Endometrial microvascular endothelial cells (primary cell): ENCODE results near the gene ADAM12. TPM values are rescaled to one million over a fixed set of nuclear protein-coding genes. Genes with fewer than 3 reads are reported as not detected.
"Not testable (repeated sequence)": the region's sequence is repeated elsewhere in the genome, so short reads cannot be mapped to it uniquely, and the experiment has no call there.

Source experiments
- in situ Hi-C: cut with HindIII; loops from 2 replicates; pipeline ENCODE4 v1.10.0; 2017; ENCODE audit warnings: low sequenced_read_pairs, low pct_unique_long_range_greater_than_20kb; ENCODE audit errors: inconsistent ontology term
- total RNA-seq: library from RNA; depleted of rRNA; stranded (reverse); fragments of >200 nt; gene quantifications from one replicate; pipeline ENCODE4 v1.2.3, GENCODE V29; 2015; ENCODE audit errors: inconsistent ontology term

ADAM12 gene
- total RNA-seq, 1 donor from 2014 or later, result 0.28 TPM

GRCh38 chr10:126380352-126381076 lies 7.8 kb downstream of the ADAM12 start:
- in situ Hi-C loops, result no loop called here

GRCh38 chr10:126379166-126379565 lies 9.1 kb downstream of the ADAM12 start:
- in situ Hi-C loops, result not testable (repeated sequence)

- in situ Hi-C loops, result no loop called here
Observed at GRCh38 chr10:126376956-126377355, 11.3 kb downstream of the ADAM12 start.

GRCh38 chr10:126375926-126376554 lies 12.2 kb downstream of the ADAM12 start:
- in situ Hi-C loops, result no loop called here

GRCh38 chr10:126375299-126375698 lies 13.0 kb downstream of the ADAM12 start:
- in situ Hi-C loops, result no loop called here

GRCh38 chr10:126374435-126374834 lies 13.8 kb downstream of the ADAM12 start:
- in situ Hi-C loops, result no loop called here

- in situ Hi-C loops, result no loop called here
Observed at GRCh38 chr10:126373972-126374371, 14.3 kb downstream of the ADAM12 start.

GRCh38 chr10:126373147-126373546 lies 15.1 kb downstream of the ADAM12 start:
- in situ Hi-C loops, result no loop called here

- in situ Hi-C loops, result no loop called here
Observed at GRCh38 chr10:126372396-126372795, 15.9 kb downstream of the ADAM12 start.

GRCh38 chr10:126369125-126369710 lies 19.1 kb downstream of the ADAM12 start:
- in situ Hi-C loops, result no loop called here

GRCh38 chr10:126357169-126357568 lies 31.1 kb downstream of the ADAM12 start:
- in situ Hi-C loops, result no loop called here

- in situ Hi-C loops, result no loop called here
Observed at GRCh38 chr10:126353666-126354065, 34.6 kb downstream of the ADAM12 start.

GRCh38 chr10:126352453-126352852 lies 35.8 kb downstream of the ADAM12 start:
- in situ Hi-C loops, result no loop called here

GRCh38 chr10:126351021-126351420 lies 37.3 kb downstream of the ADAM12 start:
- in situ Hi-C loops, result no loop called here

- in situ Hi-C loops, result no loop called here
Observed at GRCh38 chr10:126350216-126350992, 37.9 kb downstream of the ADAM12 start.

- in situ Hi-C loops, result no loop called here
Observed at GRCh38 chr10:126349676-126350075, 38.6 kb downstream of the ADAM12 start.

GRCh38 chr10:126349101-126349500 lies 39.2 kb downstream of the ADAM12 start:
- in situ Hi-C loops, result no loop called here

GRCh38 chr10:126343496-126343895 lies 44.8 kb downstream of the ADAM12 start:
- in situ Hi-C loops, result not testable (repeated sequence)

GRCh38 chr10:126342680-126343079 lies 45.6 kb downstream of the ADAM12 start:
- in situ Hi-C loops, result no loop called here
